Measurements from ENCODE around the gene WDR3. TPM values are rescaled to one million over a fixed set of nuclear protein-coding genes. Genes with fewer than 3 reads are reported as not detected.

The WDR3 gene
- 33.4 and 34.6 TPM in 2 replicates for total RNA-seq

DNA sequence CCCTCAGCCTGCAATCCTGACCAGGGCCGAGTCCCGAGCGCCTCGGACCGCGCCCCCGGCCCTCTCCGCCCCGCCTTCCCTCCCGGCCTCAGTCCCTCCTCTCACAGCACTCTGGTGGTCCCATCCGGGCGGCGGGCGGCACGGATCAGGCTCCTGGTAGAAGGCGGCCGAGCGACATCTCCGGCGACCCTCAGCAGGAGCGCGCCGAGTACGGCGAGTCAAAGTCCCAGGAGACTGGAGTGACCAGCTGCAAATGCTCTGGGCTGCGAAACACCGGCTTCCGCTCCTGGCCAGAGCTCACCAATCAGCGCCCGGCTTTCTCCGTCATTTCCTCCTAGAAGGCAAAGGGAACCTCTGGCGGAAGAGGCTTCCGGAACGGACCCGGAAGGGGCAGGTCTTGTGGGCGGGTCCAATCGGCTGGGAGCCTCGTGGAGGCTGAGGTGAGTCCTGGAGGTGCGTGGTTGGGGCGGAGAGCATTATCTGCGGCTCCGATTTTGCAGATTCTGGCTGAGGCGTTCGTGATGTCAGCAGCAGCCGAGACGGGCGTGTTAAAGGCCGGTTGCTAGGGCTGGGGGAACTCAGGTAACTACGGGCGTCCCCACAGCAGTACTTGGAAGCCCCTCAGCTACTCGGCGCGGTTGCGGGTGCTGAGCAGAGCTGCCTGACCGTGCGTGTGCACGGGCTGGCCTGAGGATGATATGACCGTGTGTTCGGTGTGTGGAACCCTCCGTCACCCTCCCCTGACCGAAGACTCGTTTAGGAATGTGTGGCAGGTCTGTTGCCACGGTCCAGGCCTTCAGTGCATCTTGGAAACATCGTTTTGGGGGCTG is at the start of gene WDR3, which contains the start of gene GDAP2:
Gene WDR3 (plus strand): TSS at position 397 of the 830 bp plus-strand sequence. CDS start 3,581 bp downstream, outside the sequence.
Gene GDAP2 (minus strand): TSS at position 279 of the 830 bp plus-strand sequence. CDS start 9,264 bp downstream, outside the sequence.
- intact Hi-C loops (cut with micrococcal nuclease) = loop anchor here (1.0 to 10.0 kb wide), 8 partner anchors 35 to 1923 kb away; partner anchors contain the start of genes MAN1A2, TRIM45, TTF2 and WARS2

DNA sequence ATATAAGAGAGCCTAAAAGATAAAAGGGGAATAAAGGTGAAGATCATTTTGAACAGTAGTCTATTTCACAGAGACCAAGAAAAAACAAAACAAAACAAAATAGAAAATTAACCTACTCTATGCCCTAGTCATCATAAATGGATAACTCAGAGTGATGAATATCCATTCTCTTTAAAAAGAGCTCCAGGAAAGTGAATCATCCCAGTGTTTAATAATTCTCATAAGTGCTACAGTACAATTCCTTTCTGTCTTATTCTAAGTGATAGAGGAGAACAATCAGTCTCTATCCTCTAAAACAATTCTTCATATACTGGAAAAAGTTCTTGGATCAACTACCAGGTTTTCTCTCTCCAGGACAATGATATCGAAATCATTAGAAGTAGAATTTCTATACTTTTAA is 45.9 kb upstream of the WDR3 start:
- intact Hi-C loops (cut with micrococcal nuclease) = no loop called here

DNA sequence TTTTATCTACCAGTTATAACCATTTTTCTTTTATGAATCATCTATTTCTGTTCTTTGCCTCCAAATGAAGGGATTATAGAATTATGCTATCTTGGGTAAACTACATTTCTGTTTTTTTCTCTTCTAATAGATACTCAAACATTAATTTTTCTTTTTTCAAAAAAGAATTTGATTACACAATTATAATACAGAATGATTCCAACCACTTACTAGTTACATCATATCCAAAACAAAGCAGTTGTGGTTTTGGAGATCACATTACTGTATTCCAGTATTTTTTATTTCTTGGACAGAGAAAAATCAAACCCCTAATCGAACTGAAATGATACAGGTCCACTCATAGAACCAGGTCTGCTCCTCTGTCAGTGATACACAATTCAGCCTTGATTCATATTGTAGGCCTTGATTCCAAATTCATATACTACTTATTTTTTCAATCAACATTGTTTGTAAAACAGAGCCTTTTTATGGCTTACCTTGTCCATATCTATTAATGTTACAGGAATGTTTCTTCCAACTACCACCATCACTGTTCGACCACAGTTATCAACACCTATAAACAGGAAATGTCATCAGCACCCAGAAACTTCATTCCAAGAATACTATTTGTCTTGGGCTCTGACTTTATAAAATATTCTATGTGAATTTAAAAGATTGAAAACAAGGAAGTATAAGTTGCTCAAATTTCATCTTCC is 43.3 kb upstream of the WDR3 start:
- intact Hi-C loops (cut with micrococcal nuclease) = no loop called here

DNA sequence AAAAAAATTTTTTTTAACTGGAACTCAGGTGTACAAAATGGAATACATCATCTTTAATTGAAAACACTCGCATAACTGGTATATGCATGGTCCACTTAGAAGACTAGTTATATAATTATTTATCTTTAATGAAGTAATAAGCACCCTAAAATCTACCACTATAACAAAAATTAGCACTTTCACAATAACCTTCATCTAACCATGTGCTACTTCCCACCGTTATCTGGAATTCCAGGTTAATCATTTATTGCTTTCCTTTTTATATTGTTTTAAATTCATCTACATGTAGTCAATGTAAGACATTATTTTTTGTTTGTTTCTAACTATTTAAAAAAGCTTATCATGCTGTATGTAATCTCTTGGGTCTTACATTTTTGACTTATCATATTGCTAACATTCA is 39.1 kb upstream of the WDR3 start:
- intact Hi-C loops (cut with micrococcal nuclease) = loop anchor here (10.0 kb wide), 1 partner anchor 526 kb away; the partner anchor contains the start of gene MAN1A2

DNA sequence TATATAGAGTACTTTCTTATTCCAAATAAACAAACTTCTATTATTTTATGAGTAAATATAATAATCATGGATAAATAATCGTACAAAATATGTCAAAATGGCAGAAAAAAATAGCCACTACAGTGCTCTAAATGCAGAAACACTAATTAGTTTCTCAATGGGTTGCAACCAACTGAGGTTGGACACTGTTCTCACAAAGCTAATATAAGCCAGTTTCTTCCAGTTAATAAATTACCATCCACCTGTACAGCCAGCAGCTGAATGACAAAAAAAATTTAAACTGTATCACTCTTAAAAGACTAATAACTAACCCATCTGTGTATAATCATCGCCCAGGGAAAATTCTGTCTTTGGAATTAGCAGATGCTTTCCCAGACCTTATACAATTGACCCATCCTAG is 37.0 kb upstream of the WDR3 start:
- intact Hi-C loops (cut with micrococcal nuclease) = loop anchor here (10.0 kb wide), 1 partner anchor 528 kb away; the partner anchor contains the start of gene MAN1A2

DNA sequence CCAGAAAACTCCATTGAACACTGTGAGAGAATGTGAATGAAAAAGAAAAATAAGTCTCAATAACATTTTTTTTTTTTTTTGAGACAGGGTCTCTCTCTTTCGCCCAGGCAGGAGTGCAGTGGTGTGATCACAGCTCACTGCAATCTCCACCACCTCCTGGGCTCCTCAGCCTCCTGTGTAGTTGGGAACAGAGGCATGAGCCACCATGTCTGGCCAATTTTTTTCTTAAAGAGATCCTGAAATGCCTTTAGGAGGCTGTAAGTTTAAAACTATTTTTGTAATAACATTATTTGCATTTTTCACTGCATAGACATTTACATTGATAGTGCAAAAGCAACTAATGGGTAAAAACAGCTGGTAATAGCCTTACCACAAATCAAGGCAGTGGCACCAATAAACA is 35.5 kb upstream of the WDR3 start:
- intact Hi-C loops (cut with micrococcal nuclease) = loop anchor here (2.0 to 10.0 kb wide), 3 partner anchors 35 to 771 kb away; partner anchors contain the start of genes GDAP2, MAN1A2 and WDR3

DNA sequence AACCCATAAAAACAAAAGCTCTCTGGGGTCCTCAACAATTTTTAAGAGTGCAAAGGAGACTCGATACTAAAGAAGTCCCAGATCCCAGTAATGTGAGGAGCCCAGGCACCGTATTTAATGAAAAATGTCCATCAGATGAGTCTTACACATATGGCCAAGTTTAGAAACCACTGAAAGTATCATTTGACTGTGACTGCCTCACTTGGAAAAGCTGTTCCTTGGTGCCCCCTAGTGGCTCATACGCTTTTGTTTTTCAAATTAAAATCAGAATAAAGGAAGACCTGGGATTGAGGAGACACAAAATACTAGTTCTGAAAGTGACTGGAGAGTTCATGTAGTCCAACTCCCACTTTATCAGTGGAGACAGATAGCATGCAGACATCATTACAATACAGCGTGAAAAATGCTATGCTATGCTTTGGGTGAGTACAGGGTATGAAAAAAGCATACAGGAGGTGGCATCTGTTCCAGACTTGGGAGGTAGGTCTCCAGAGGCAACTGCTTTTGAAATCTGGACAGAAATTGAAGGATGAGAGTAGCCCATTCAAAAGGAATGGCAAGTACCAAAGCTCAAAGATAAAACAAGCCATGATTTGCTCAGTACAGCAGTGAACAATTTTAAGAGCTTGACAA is 33.9 kb upstream of the WDR3 start:
- intact Hi-C loops (cut with micrococcal nuclease) = loop anchor here (1.0 to 10.0 kb wide), 9 partner anchors 33 to 827 kb away; partner anchors contain the start of genes GDAP2, MAN1A2 and WDR3

DNA sequence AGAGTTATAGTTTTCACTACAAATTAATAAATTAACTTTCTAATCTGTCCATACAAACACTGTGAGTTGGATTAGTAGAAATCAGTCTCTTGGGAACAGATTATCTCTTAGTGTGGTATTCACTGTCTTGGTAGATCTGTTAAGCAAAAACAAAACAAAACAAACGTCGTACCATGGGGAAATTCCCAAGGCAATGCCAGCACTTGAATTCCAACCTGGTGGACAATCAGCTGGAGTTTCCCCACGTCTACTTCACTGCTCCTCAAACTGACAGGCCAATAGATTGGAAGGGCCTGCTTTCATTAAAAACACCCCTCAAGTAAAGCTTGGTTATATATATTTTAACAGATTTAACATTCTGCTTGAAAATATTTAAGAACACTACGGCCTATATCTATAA is 32.0 kb upstream of the WDR3 start:
- intact Hi-C loops (cut with micrococcal nuclease) = loop anchor here (5.0 to 10.0 kb wide), 2 partner anchors 235 to 533 kb away; partner anchors contain the start of gene MAN1A2

DNA sequence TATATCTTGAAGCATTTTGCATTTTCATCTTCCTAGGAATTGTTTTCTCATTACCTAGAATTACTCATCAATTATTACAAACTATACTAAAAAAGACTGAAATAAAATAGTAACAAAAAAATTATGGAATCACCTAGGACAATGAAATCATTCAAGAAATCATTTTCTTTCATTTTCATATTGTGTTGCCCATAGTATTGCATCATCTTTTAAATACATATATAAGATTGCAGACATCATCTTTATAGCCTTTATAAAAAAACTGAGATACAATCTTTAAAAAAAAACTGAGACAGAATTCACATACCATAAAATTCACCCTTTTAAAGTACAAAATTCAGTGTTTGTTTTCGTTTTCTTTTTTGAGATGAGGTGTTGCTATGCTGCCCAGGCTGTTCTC is 29.7 kb upstream of the WDR3 start:
- intact Hi-C loops (cut with micrococcal nuclease) = loop anchor here (5.0 to 10.0 kb wide), 2 partner anchors 238 to 535 kb away; partner anchors contain the start of gene MAN1A2

DNA sequence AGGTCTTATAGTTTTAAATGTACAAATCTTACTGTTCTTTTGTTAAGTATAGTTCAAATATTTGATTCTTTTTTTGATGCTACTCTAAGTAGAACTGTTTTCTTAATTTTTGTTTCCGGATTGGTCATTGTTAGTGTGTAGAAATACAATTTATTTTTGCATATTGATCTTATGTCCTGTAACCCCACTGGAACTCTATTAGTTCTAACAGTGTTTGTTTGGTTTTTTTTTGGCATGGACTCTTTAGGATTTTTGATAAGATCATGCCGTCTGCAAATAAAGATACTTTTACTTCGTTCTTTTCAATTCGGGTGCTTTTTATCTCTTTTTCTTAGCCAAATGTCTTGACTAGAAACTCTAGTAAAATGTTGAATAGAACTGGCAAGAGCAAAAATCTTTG is 26.6 kb upstream of the WDR3 start:
- intact Hi-C loops (cut with micrococcal nuclease) = no loop called here

DNA sequence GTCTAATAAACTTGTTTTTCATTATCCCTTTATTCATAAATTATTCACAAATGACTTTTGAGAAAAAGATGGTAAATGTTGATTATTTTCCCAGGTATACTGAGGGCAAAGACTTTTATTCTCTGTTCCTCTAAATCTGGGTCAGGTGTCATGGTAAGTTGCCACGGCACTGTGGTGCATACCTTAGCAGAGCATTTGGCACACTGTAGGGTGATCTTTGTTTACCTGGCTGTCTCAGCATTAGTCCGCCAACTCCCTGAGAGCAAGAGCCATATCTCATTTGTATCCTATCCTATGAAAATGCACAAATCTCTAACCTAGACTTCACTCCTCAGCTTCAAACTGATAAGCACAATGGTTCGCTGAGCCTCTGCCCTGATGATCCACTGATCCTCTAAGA is 25.1 kb upstream of the WDR3 start:
- intact Hi-C loops (cut with micrococcal nuclease) = no loop called here

DNA sequence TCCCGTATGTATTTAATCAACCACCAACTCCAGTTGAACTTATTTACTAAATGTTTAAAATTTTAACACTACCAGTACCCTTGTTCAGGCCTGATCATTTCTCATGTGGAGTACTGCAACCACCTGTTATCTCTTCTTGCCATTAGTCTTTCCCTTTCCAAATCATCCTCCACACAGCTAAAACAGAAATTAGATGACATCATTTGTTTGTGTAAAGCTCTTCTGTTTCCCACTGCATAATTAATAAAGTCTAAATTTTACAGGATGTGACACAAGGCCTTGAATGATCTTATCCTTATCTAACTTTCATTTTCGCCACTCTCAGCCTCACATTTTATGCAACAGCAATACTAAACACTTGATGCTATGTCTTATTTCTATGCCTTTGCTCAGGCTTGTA is 24.5 kb upstream of the WDR3 start:
- intact Hi-C loops (cut with micrococcal nuclease) = no loop called here

DNA sequence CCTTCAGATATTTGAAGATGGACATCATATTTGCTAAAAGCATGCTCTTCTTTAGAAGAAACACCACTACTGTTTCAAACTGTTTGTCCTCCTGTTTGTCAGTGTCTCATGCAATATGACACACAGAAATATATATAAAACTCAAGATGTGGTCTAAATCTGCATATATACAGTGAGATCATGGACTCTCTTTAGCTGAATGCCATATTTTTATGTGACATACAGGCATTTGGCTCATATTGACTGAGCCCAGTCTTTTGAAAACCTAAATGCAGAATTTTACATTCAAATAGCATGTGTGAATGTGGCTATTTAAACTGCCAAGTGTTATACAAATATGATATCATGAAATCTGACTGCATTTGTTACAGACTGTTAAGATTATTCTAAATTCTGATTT is 18.5 kb upstream of the WDR3 start:
- intact Hi-C loops (cut with micrococcal nuclease) = no loop called here

DNA sequence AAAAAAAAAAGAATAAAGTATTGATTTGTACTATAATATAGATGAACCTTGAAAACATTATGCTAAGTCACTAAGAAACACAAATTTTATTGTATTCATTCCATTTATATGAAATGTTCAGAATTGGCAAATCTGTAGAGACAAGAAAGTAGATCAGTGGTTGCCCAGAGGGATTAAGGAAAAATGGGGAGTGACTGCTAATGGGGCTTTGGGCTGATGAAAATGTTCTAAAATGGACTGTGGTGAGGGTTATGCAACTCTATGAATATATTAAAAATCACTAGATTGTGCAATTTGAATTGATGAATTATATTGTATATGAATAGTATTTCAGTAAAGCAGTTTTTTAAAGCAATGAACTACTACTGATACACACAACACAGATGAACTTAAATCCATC is 10.2 kb upstream of the WDR3 start:
- intact Hi-C loops (cut with micrococcal nuclease) = no loop called here

DNA sequence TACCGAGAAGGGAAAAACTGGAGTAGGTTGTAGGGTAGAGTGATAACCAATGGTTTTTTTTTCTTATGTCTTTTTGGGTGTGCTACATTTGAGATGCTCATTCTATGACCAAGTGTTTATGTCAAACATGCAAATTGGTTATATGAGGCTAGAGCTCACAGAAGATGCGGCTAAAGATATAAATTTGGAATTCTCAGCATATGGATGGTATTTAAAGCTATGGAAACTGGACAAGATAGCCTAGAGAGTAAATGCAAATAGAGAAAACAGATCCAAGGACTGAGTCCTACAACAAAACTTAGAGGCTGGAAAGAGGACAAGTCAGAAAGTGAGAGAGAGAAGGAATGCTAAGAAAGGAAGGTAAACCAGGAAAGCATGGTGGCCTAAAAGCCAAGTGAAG is 7.5 kb upstream of the WDR3 start:
- intact Hi-C loops (cut with micrococcal nuclease) = loop anchor here (10.0 kb wide), 2 partner anchors 257 to 797 kb away; partner anchors contain the start of gene TRIM45

DNA sequence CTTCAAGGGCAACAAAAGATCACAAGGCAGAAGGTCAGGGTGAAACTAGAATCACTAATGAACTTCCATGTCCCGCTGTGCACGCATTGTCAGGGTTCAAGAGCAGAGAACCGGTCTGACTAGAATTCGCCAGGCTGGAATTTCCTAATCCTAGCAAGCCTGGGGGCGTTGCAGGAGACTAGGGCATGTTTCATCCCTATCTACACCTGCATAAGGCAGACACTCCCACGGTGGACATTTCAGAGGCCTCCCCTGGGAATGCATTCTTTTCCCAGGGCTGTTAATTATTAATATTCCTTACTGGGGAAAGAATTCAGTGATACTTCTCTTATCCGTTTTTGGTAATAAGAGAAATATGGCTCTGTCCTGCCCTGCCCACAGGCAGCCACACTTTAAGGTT is 6.8 kb upstream of the WDR3 start:
- intact Hi-C loops (cut with micrococcal nuclease) = loop anchor here (10.0 kb wide), 2 partner anchors 258 to 798 kb away; partner anchors contain the start of gene TRIM45

DNA sequence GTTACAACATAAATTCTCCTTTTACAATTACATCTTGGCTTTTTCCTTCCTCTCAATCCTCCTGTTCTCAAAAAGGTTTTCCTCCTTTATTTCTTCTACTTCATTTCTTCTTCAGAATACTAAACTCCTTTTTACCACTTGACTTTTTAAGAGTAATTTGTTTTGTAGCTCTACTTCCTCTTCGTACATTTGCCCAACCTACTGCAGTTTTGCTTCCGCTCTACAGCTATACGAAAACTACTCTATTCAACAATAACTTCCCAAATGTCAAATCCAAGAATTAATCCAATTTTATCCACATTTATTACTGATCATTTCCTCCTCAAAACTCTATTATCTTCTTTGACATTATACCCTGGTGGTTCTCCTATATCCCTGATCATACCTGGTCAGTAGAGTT is 3.6 kb upstream of the WDR3 start:
- intact Hi-C loops (cut with micrococcal nuclease) = loop anchor here (10.0 kb wide), 2 partner anchors 261 to 801 kb away; partner anchors contain the start of gene TRIM45

DNA sequence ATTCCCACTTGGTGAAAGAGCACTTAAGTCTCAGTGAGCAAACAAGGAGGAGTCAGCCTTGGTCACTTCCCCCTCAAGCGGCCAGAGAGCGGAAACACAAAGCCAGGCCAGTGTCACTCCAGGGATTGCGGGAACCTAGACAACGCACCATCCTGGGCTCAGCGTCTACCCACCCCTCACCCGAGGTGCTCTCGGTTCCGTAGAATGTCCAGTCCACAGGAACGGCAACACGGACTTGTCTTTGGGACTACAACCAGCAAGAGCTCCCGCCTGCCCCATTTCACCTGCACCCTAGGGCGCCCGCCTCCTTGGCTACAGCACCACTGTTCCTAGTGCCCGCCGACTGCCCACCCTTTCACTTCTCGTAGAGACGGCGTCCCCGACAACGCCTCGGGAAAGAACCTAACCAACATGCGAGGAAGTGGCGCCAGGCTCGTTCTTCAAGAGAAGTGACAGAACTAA is 627 bp upstream of the WDR3 start:
- intact Hi-C loops (cut with micrococcal nuclease) = loop anchor here (1.0 to 10.0 kb wide), 8 partner anchors 34 to 1923 kb away; partner anchors contain the start of genes MAN1A2, TRIM45, TTF2 and WARS2

DNA sequence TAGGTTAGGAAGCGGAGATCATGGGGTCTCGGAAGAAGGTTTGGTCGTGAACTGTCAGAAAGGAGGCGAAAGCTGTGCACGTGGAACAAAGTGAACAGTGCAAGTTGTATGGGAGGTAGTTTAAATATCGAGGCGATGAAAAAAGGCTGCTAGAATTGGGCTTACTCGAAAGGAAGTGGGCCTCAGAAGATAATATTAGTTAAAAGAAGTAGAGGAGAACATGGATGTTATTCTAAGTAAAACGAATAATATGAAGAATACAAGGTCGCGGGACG is 571 bp downstream of the WDR3 start:
- intact Hi-C loops (cut with micrococcal nuclease) = no loop called here

DNA sequence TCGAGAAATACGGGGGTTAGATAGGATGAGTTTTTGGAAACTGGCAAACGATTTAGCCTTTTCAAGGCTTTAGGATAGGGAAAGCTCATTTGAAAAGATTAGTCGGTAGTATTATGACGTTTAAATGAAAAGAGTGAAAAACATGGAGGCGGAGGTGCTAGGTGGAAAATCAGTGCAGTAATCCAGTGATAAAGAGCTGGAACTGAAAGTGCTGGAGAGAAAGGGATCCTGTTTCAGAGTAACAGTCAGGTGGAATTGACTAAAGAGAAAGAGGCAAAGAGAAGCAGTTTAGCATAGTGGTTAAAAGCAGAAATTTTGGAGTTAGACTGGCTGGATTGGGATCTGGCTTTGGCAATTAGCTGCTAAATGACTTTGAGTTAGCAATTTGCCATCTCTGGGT is 945 bp downstream of the WDR3 start:
- intact Hi-C loops (cut with micrococcal nuclease) = no loop called here

DNA sequence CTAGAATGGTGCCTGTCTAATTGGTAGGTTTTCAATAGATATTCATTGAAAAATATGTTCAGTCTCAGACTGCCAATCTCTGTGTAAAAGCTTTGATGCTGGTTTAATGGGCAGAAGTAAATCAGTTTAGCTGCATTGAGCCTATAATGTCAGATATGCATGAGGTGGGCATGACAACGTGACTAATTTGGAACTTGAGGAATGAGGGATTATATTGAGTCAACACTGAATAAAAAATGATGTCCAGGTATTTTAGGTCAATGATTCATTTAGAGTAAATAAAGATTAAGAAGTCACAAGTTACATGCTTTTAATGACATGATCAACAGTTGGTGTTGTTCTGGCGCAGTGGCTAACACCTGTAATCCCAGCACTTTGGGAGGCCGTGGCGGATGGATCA is 3.0 kb downstream of the WDR3 start:
- intact Hi-C loops (cut with micrococcal nuclease) = no loop called here

Data from T-helper 1 cell treated with Interleukin-12 subunit alpha and Interleukin-12 subunit beta and Interleukin-4 antibody, amounts not matched to agents 30 ng/mL and 1 ng/mL, for 36 hours (primary cell).